Motor neuron (in vitro differentiated cells): ENCODE results near the gene MISFA. TPM values are rescaled to one million over a fixed set of nuclear protein-coding genes. Genes with fewer than 3 reads are reported as not detected.

ENCODE experiments used
- ATAC-seq, 8 experiments: fragments of 200-7000 bp; cut with Tn5 transposase; replicated peaks in 6 of 8; 2 replicates each; pipeline ENCODE4 v1.8.0; 2021; ENCODE audit warnings: mild to moderate bottlenecking in 8 of 8, moderate library complexity in 8 of 8
- H3K27ac ChIP-seq, 2 donors: fragments of 250-450 bp; sonication (Bioruptor Pico); 2 replicates each; pipeline ENCODE4 v1.9.0; 2021; ENCODE audit warnings: antibody characterized with exemption in 2 of 2, mild to moderate bottlenecking in 2 of 2, moderate library complexity in 1 of 2
- H3K4me1 ChIP-seq, 2 donors: fragments of 250-450 bp; sonication (Bioruptor Pico); replicated peaks in 1 of 2; 2 replicates each; pipeline ENCODE4 v1.6.1; 2021; ENCODE audit warnings: antibody characterized with exemption in 2 of 2, mild to moderate bottlenecking in 2 of 2, moderate library complexity in 1 of 2
- H3K4me3 ChIP-seq, 5 donors: fragments of 250-450 bp; sonication (Bioruptor Pico); 2 replicates each; pipeline ENCODE4 v1.9.0; 2021; ENCODE audit warnings: antibody characterized with exemption in 5 of 5, mild to moderate bottlenecking in 5 of 5, moderate library complexity in 4 of 5
- WGBS, 10 experiments: fragments of 450-650 bp; shearing (Covaris generic); methylation state at CpG; one replicate each; pipeline ENCODE4 v1.0.0; 2022; 5-methylcytosine and 5-hydroxymethylcytosine counted together
- in situ Hi-C, 9 experiments: fragments of 400-800 bp; cut with MboI; loops; one replicate each; pipeline ENCODE4 v1.15.0; 2021; ENCODE audit warnings: low sequenced_read_pairs in 9 of 9, low pct_unique_long_range_greater_than_20kb in 2 of 9; ENCODE audit not compliant: unreplicated experiment in 9 of 9
- total RNA-seq, 8 experiments: library from RNA; unstranded; fragments of 300-600 nt; gene quantifications; 2 replicates each; pipeline versions ENCODE4 v1.2.3 to v1.2.4, GENCODE V29; 2022

The MISFA gene
- total RNA-seq, 8 experiments from 2014 or later, result 0.78 to 10.2 (median 2.0) TPM

DNA sequence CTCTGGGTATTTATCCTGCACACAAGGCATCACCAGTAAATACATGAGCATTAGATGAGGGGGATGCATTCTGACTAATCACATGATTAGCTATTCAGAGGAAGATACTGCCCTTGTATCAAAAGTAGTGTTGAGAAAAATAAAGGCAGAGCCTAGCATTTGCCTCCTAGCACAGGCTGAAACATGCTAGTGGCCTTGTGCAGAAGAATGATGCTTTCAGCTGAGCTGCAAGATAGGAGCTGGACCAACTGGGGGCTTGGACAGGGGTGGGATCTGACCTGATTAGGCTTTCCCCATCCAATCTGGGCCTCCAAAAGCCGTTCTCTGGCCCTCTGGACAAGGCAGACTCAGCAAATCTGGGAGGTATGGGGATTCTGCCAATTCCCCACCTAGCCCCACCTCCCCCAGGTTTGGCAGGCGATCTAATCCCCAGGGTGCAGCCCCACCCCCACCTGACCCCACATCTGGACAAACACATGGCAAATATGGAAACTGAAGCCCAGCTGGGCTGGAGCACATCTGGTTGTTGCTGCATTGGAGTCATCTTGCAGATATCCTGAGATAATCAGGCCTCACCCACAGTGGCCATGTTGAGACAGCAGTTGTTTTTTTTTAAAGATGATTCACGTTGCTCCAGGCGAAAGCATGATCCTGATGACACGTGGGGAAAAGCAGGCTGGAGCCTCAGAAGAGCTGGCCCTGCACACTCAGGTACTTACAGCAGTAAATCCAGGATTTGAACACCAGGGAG lies 4.4 kb upstream of the MISFA start:
- ATAC-seq, result peak in 4 of 8 experiments; percentile 11 to 75 (median 60)
- in situ Hi-C loops, result no loop called here
- WGBS, 10 experiments, result 10 to 63% (median 40%) methylated on average over 2 to 3 of the region's 5 CpGs; no CpG with 5 or more reads in 7 of the 10 experiments
- H3K27ac ChIP-seq, result no peak overlapping the region
- peaks cover 3 to 5% of the 10 kb centered on the region in 2 donors for H3K4me1 ChIP-seq
- H3K4me3 ChIP-seq, result no peak overlapping the region

DNA sequence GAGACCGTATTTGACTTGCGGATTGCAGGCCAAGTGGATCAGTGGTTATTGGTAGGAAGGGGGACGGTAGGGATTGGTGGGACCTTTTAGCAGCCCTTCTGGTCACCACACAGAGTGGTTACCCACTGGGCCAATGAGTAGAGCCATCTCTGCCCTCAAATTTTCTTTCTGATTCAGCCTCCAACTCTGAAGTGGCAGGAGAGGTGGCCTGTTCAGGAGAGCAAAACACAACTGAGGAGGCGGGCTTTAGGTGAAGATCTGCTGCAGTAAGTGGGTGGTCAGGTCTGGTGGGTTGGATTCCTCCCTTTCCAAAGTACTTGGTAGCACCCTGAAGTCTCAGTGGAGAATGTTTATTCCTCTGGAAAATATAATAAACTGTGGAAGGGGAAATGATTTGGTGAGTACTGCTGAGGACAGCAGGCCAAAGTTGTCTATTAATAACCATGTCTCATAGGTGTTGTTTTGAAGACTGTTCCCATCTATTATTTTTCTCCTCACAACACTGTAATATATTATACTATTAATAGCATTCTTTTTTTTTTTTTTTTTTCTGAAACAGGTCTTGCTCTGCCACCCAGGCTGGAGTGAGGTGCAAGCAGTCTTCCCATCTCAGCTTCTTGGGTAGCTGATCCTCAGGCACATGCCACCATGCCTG lies 1.5 kb downstream of the MISFA start:
- 70 to 100% (median 96%) methylated on average over 1 to 3 of the region's 4 CpGs; no CpG with 5 or more reads in 4 of the 10 experiments for WGBS, 10 experiments
- in situ Hi-C loops, result no loop called here
- Histone ChIP-seq H3K27ac (no peak overlapping the region), H3K4me3 (no peak overlapping the region), H3K4me1 (no peaks in the 10 kb centered on the region)
- ATAC-seq, result no peak

DNA sequence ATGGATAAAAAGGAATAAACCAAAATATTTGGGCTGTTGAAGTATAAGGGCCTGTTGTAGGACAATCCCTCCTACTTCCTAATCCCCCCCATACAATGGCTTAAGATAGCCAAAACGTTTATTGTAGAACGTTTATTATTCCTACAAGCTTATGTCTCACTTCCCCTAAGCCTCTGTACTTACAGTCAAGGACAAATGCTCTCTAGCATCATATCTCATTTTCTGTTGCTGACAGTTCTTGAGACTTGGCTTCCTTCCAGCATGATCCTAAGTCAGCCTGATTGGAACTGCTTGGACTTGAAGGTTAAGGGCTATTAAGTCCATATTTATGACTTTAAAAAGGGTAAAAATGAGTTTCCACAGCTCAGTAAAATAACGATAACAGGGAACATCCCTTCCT lies 8.8 kb downstream of the MISFA start:
- in situ Hi-C loops, result no loop called here
- no peak for ATAC-seq
- WGBS, 10 experiments, result 52 to 100% (median 94%) methylated on average over 1 to 3 of the region's 3 CpGs; no CpG with 5 or more reads in 1 of the 10 experiments
- Histone ChIP-seq H3K27ac (no peak overlapping the region), H3K4me3 (no peak overlapping the region), H3K4me1 (no peaks in the 10 kb centered on the region)

DNA sequence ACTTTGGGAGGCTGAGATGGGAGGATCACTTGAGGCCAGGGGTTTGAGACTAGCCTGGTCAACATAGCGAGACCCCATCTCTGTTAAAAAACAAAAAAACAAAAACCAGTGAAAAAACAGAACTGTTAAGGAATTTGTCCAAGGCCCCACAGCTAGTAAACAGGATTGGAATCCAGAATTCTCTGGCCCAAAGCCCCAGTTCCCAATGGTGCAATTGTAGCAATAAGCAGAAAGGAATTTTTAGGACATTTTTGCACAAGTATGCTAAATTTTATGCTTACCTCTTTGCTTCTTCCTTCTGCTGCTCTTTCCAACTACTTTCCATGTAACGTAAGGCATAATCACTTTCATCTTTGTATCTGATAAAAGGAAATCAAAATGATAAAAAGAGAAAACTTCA lies 11.6 kb downstream of the MISFA start:
- in situ Hi-C loops, result no loop called here
- H3K4me3 ChIP-seq, result no peak overlapping the region
- ATAC-seq, result no peak
- WGBS, 10 experiments, result 78 to 100% (median 100%) methylated on average over 1 to 2 of the region's 2 CpGs; no CpG with 5 or more reads in 1 of the 10 experiments
- no peak overlapping the region for H3K27ac ChIP-seq
- no peaks in the 10 kb centered on the region for H3K4me1 ChIP-seq

DNA sequence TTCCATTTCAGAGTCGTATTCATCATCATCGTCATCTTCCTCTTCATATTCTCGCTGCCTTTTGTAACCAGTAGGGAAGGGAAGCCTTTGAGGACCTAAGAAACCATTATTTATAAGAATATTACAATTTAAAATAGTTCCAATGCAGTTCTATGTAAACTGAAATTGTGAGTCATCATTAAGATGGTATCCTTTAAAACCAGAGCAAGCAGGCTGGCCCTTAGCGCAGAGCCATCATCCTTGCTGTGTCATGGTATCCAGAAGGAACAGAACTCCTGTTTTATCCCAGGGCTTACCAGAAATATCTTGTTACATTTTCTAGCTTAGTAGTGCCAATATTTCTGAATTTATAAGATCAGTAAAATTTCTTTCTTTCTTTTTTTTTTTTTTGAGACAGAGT lies 12.8 kb downstream of the MISFA start:
- H3K4me1 ChIP-seq, result no peaks in the 10 kb centered on the region
- ATAC-seq, result no peak
- WGBS, 10 experiments, result 69 to 100% (median 83%) methylated on average over 2 to 4 of the region's 4 CpGs
- no peak overlapping the region for H3K27ac ChIP-seq
- in situ Hi-C loops, result no loop called here
- H3K4me3 ChIP-seq, result no peak overlapping the region

DNA sequence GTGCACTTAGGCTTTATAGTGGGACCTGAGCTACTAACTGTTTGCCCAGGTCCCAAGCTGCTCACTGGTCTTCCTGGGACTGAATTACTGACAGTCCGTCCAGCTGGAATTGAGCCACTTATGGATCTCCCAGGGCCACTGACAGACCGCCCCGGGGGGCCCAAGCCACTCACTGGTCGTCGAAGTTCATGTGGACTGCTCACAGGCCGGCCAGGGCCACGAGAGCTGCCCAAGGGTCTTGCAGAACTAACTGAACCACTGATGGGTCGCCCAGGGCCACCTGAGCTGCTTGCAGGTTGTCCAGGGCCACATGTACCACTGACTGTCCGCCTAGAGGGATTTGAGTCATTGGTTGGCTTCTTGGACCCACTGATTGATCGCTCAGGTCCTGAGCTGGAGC lies 15.1 kb downstream of the MISFA start:
- WGBS, 10 experiments, result 97 to 100% (median 100%) methylated on average over 1 to 6 of the region's 10 CpGs; no CpG with 5 or more reads in 5 of the 10 experiments
- no peak overlapping the region for H3K27ac ChIP-seq
- no peak for ATAC-seq
- no peak overlapping the region for H3K4me3 ChIP-seq
- in situ Hi-C loops, result no loop called here
- H3K4me1 ChIP-seq, result no peaks in the 10 kb centered on the region

DNA sequence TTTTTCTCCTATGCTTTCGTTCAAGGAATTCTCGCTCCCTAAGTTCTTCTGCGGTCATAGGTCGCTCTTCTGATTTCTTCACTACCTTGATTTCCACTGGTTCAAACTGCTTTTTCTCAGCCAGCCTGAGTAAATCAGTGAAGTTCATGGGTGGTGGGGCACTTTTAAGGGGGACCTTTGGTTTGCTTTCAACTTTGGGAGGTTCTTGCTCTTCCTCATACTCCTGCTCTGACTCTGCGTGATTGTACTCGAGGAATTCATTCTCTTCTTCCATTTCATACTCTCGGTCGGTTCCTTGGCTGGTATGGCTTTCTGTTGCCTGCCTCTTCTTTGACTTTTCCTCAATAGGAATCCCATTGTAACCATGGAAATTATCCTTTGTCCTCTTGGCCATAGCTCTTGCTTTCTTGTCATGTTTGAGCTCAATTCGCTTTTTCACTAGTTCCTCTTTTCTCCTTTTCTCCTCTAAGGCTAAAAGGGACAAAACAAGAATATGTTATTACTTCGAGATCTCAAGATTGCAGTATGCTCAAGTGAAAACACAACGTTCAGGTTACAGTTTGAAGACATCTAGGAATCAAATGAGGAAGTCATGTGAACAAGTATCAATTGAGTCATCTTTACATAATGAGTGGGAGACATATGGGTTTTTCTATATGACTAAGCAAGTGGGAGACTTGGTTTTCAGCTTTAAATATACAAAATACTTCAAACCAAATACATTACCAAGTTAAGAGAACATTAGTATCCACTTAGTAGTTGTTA lies 16.2 kb downstream of the MISFA start:
- Histone ChIP-seq H3K27ac (peak overlapping the region in 1 of 2 donors; percentile 30), H3K4me3 (no peak overlapping the region), H3K4me1 (no peaks in the 10 kb centered on the region)
- in situ Hi-C loops, result no loop called here
- peak in 2 of 8 experiments; percentile 8 to 57 for ATAC-seq
- WGBS, 10 experiments, result 73 to 95% (median 90%) methylated on average over 7 to 11 of the region's 11 CpGs

DNA sequence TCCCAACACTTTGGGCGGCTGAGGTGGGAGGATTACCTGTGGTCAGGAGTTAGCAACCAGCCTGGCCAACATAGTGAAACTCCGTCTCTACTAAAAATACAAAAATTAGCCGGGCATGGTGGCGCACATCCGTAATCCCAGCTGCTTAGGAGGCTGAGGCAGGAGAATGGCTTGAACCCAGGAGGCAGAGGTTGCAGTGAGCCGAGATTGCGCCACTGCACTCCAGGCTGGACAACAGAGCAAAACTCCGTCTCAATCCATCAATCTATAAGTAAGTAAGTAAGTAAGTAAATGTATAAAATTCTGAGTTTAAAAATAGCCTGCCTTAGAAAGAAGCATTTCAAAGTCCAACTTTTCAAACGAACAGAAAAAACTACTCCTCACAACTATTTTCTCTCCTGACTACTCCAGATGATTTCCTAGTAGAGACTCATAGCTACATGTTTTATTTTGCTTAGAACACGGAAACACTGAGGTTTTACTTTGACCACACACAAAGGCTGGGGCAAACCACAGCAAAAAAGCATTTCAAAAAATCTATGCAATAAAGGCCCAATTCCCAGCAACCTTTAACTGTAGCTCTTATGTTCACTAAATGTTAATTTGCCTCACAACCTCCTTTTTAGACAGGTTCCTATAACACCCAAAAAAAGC lies 18.2 kb downstream of the MISFA start:
- ATAC-seq, result no peak
- Histone ChIP-seq H3K4me1 (no peaks in the 10 kb centered on the region), H3K4me3 (no peak overlapping the region), H3K27ac (no peak overlapping the region)
- WGBS, 10 experiments, result 47 to 100% (median 98%) methylated on average over 1 to 5 of the region's 10 CpGs; no CpG with 5 or more reads in 3 of the 10 experiments
- in situ Hi-C loops, result no loop called here

DNA sequence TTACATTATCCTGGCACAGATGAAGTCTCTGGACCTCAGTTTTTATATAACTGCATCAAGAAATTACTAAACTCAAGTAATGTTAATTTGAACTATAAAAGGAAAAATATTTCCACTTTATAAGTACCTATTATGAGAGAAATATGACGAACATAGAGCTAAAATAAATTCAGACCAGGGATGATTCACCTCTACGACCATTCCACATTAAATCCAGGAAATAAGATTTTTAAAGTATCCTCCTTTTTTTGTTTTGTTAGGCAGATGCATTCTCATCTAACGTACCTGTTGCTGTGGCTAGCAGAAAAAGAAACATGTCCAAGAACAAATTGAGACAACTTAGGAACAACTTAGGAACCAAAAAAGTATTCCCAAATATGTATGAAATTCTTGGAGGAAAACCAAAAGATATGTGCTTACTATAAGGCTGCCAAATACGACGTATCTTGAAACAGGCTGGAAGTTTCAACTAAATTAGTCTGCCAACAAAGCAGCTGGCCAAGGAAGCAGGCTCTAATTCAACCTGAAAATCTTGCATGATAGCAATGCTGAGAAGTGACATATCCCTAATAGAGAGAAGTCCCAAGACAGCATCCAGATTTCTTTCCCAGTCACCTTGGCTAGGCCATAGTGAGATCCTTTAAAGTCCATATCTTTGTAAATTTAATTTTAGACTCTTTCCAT lies 18.9 kb downstream of the MISFA start:
- no peaks in the 10 kb centered on the region for H3K4me1 ChIP-seq
- no peak overlapping the region for H3K4me3 ChIP-seq
- 14 to 100% (median 84%) methylated on average over 3 to 5 of the region's 5 CpGs; no CpG with 5 or more reads in 1 of the 10 experiments for WGBS, 10 experiments
- no peak for ATAC-seq
- in situ Hi-C loops, result no loop called here
- H3K27ac ChIP-seq, result no peak overlapping the region

DNA sequence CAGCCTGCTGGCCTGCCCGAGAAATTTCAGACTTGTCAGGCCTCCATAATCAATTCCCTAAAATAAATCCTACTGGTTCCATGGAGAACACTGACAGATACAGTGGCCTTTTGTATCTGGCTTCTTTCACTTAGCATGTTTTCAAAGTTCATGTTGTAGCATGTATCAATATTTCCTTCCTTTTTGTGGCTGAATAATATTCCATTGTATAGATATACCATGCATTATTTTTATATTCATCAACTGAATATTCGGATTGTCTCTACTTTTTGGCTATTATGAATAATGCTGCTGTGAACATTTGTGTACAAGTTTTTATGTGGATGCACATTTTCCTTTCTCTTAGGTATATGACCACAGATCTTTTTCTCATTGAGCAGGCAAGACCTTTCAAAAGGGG lies 24.1 kb downstream of the MISFA start:
- H3K4me1 ChIP-seq, result no peaks in the 10 kb centered on the region
- ATAC-seq, result no peak
- WGBS, 10 experiments, result 85 to 100% (median 100%) methylated on average over 1 to 2 of the region's 2 CpGs; no CpG with 5 or more reads in 1 of the 10 experiments
- H3K27ac ChIP-seq, result no peak overlapping the region
- no peak overlapping the region for H3K4me3 ChIP-seq
- in situ Hi-C loops, result no loop called here

DNA sequence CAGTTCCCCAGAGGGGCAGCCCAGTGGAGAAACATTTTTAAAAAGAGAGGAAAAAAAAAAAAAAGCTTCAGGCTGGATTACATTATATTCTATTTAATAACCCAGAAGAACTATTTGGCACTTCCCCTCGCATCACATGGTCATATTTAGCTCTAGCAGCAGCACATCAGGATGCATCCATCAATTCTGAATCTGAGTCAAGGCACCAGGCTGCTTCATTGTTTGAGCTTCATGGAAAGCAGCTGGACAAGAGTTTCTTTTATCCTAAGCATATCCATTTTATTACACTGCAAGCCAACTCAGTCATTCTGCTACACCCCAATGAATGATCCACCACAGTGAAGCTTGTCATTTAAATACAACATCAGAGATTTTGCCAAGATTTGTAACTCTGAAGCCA lies 24.6 kb downstream of the MISFA start:
- in situ Hi-C loops, result no loop called here
- WGBS, 10 experiments, result 43 to 92% (median 83%) methylated on average over 1 of the region's 1 CpG; no CpG with 5 or more reads in 5 of the 10 experiments
- H3K4me1 ChIP-seq, result no peaks in the 10 kb centered on the region

DNA sequence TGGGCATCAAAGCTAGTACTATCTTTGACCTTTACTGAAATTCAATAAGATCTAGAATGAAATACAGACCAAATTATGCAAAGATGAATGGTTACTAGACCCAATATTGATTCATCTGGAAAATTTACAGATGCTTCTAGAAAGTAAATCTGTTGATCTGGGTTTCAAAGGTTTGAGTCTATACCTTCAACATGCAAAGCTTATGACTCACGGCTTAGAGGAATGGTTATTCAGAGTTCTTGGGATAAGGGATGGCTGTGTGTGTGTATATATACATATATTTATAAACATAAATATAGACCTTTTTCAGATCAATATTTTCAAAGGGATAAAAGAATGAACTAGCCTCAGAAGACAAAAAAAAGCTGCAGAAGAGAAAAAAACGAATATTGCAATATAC lies 33.3 kb downstream of the MISFA start:
- no peak for ATAC-seq
- WGBS, 10 experiments, result 0 to 80% (median 35%) methylated on average over 1 to 2 of the region's 2 CpGs
- in situ Hi-C loops, result loop anchor here in 1 of 9 experiments (25.0 kb wide), 1 partner anchor 96 kb away; the partner anchor contains the start of gene TSG101
- Histone ChIP-seq H3K27ac (no peak overlapping the region), H3K4me1 (peaks cover 5% of the 10 kb centered on the region in 2 donors), H3K4me3 (peak overlapping the region; percentile 45 to 78 (median 69))

More for the DNA sequence above, 24.6 kb downstream of the MISFA start:
- H3K27ac ChIP-seq, result no peak overlapping the region
- H3K4me3 ChIP-seq, result no peak overlapping the region
- ATAC-seq, result peak in 2 of 8 experiments; percentile 16 to 39
